Peyer's patch (tissue), 4 donors: ENCODE results near the gene RALGDS. TPM values are rescaled to one million over a fixed set of nuclear protein-coding genes. Genes with fewer than 3 reads are reported as not detected.

Experiments used
- DNase-seq, 3 donors: peaks; one replicate each; pipeline ENCODE4 v3.0.0-alpha.2; 2017 to 2019
- H3K27ac ChIP-seq, 4 donors: fragments of 200-600 bp; sonication (generic); one replicate each; pipeline ENCODE4 v1.5.1; 2016 to 2019
- H3K27me3 ChIP-seq, 2 donors: fragments of 200-600 bp; sonication (generic); one replicate each; pipeline ENCODE4 v1.5.1; 2019
- H3K36me3 ChIP-seq, 3 donors: fragments of 200-600 bp; sonication (generic); one replicate each; pipeline ENCODE4 v1.5.1; 2016 to 2019
- H3K4me1 ChIP-seq, 4 donors: fragments of 200-600 bp; sonication (generic); one replicate each; pipeline ENCODE4 v1.5.1; 2016 to 2019
- H3K4me3 ChIP-seq, 4 donors: fragments of 200-600 bp; sonication (generic); 1 replicate in 3 of 4; 2 replicates in 1 of 4; pipeline ENCODE4 v1.5.1; 2016 to 2019; ENCODE audit warnings: mild to moderate bottlenecking in 1 of 4
- H3K9me3 ChIP-seq, 4 donors: fragments of 200-600 bp; sonication (generic); one replicate each; pipeline ENCODE4 v1.5.1; 2016 to 2019; ENCODE audit warnings: mild to moderate bottlenecking in 1 of 4
- POLR2A ChIP-seq, 2 donors: fragments of 450-650 bp; IDR thresholded peaks; one replicate each; pipeline ENCODE4 v1.5.1; 2017; ENCODE audit warnings: antibody characterized with exemption in 2 of 2, mild to moderate bottlenecking in 2 of 2, moderate library complexity in 2 of 2
- small RNA-seq, 2 donors: library from RNA; depleted of rRNA; stranded (forward); fragments of <200 nt; gene quantifications; one replicate each; pipeline ENCODE3, GENCODE V24; 2016
- total RNA-seq, 4 donors: library from RNA; depleted of rRNA; stranded (reverse); fragments of >200 nt; gene quantifications; one replicate each; pipeline ENCODE4 v1.1.0, GENCODE V29; 2016
- TF ChIP-seq, protein P1 (sequence below), 6 experiments: fragments of 450-650 bp in 4 of 6; fragments of 200-600 bp in 2 of 6; sonication (generic) in 1 of 6; IDR thresholded peaks; one replicate each; pipeline ENCODE4 v1.5.1; 2017 to 2019; ENCODE audit warnings: antibody characterized with exemption in 6 of 6, mild to moderate bottlenecking in 3 of 6, moderate library complexity in 1 of 6

RALGDS gene
- total RNA-seq, 4 donors from 2014 or later, result 53.1 to 237 (median 139) TPM

- Histone ChIP-seq H3K9me3 (no peaks in the 10 kb centered on the region), H3K36me3 (peaks cover 0 to 76% (median 0%) of the 10 kb centered on the region in 3 donors), H3K27ac (no peak overlapping the region), H3K4me1 (peaks cover 0 to 19% (median 4%) of the 10 kb centered on the region in 4 donors), H3K27me3 (no peaks in the 10 kb centered on the region), H3K4me3 (no peak overlapping the region)
- no peak for TF ChIP-seq POLR2A (IDR thresholded peaks at IDR 0.05)
- TF ChIP-seq, protein P1, sequence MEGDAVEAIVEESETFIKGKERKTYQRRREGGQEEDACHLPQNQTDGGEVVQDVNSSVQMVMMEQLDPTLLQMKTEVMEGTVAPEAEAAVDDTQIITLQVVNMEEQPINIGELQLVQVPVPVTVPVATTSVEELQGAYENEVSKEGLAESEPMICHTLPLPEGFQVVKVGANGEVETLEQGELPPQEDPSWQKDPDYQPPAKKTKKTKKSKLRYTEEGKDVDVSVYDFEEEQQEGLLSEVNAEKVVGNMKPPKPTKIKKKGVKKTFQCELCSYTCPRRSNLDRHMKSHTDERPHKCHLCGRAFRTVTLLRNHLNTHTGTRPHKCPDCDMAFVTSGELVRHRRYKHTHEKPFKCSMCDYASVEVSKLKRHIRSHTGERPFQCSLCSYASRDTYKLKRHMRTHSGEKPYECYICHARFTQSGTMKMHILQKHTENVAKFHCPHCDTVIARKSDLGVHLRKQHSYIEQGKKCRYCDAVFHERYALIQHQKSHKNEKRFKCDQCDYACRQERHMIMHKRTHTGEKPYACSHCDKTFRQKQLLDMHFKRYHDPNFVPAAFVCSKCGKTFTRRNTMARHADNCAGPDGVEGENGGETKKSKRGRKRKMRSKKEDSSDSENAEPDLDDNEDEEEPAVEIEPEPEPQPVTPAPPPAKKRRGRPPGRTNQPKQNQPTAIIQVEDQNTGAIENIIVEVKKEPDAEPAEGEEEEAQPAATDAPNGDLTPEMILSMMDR (IDR thresholded peaks at IDR 0.05), result peak in 4 of 6 experiments; percentile 27 to 62 (median 60)
- DNase-seq, result peak in 2 of 3 donors; percentile 62 to 70
Observed at GRCh38 chr9:133048595-133048994, 72.4 kb downstream of the RALGDS start.

Small RNAs within 50 kb of the gene (small RNA-seq; reads per million reads assigned to genes)
- 0 reads per million in 2 donors for gene MIR6877

Other genes starting within 250 kb of the RALGDS start
- not detected for gene AK8, start 243.0 kb downstream of the RALGDS start, total RNA-seq
- 1 to 10 TPM in 2 of 4 donors, under 1 TPM in 1, not detected in 1; 0.53 to 1.8 (median 1.2) TPM for gene SPACA9, start 242.3 kb downstream of the RALGDS start, total RNA-seq
- 100 to 1,000 TPM in 1 of 4 donors, 10 to 100 TPM in 3; 38.4 to 155 (median 81.6) TPM for gene TSC1, start 176.6 kb downstream of the RALGDS start, total RNA-seq
- 1 to 10 TPM in 2 of 4 donors, under 1 TPM in 1, not detected in 1; 0.88 to 2.7 (median 2.4) TPM for gene GFI1B, start 142.5 kb downstream of the RALGDS start, total RNA-seq
- 100 to 1,000 TPM in 1 of 4 donors, 10 to 100 TPM in 3; 63.7 to 103 (median 73.5) TPM for gene GTF3C5, start 90.2 kb downstream of the RALGDS start, total RNA-seq
- 1 to 10 TPM; 1.6 to 9.1 (median 5.8) TPM for gene CEL, start 59.3 kb downstream of the RALGDS start, total RNA-seq
- 10 to 100 TPM in 3 of 4 donors, 1 to 10 TPM in 1; 7.0 to 49.5 (median 14.1) TPM for gene GBGT1, start 42.7 kb upstream of the RALGDS start, total RNA-seq
- gene OBP2B, start 88.0 kb upstream of the RALGDS start, total RNA-seq, result not detected
- 100 to 1,000 TPM in 2 of 4 donors, 10 to 100 TPM in 2; 43.7 to 283 (median 148) TPM for gene ABO, start 154.0 kb upstream of the RALGDS start, total RNA-seq
- 10 to 100 TPM; 16.1 to 41.2 (median 26.8) TPM for gene SURF6, start 214.9 kb upstream of the RALGDS start, total RNA-seq
- 10 to 100 TPM; 23.5 to 42.1 (median 31.2) TPM for gene MED22, start 226.9 kb upstream of the RALGDS start, total RNA-seq
- gene RPL7A, start 227.0 kb upstream of the RALGDS start, total RNA-seq, result 1,000 to 10,000 TPM in 1 of 4 donors, 100 to 1,000 TPM in 3; 708 to 1,565 (median 870) TPM
- gene SURF1, start 235.2 kb upstream of the RALGDS start, total RNA-seq, result 10 to 100 TPM; 41.2 to 75.1 (median 53.4) TPM
- 10 to 100 TPM in 3 of 4 donors, 1 to 10 TPM in 1; 5.4 to 18.9 (median 15.3) TPM for gene SURF2, start 235.3 kb upstream of the RALGDS start, total RNA-seq